ENCODE data around the gene SLC35F3. TPM values are rescaled to one million over a fixed set of nuclear protein-coding genes. Genes with fewer than 3 reads are reported as not detected.

Gene SLC35F3
- total RNA-seq, 1 experiment from 2014 or later, result 19.1 TPM

- intact Hi-C loops (cut with micrococcal nuclease; ENCODE audit: unreplicated experiment), result no loop called here
- H3K27me3 ChIP-seq (ENCODE audit: control insufficient read depth, insufficient read depth, low read length), result no peaks in the 10 kb centered on the region
- H3K27ac ChIP-seq (ENCODE audit: low read length), result no peak overlapping the region
- POLR2A ChIA-PET, result no interaction called here
- no peaks in the 10 kb centered on the region for H3K9me3 ChIP-seq (ENCODE audit: control insufficient read depth, insufficient read depth, low read depth, low read length)
- H3K36me3 ChIP-seq (ENCODE audit: control insufficient read depth, insufficient read depth, low read length), result no peaks in the 10 kb centered on the region; the same call in 1 of the 2 replicates
- ATAC-seq (no peak), DNase-seq (ENCODE audit: low read depth, low spot score) (no peak)
- no TSS peak for BruUV-seq (replicated peaks)
- in situ Hi-C loops (cut with HindIII; ENCODE audit: low pct_unique_long_range_greater_than_20kb, low sequenced_read_pairs), result no loop called here
- no peak overlapping the region for H3K4me3 ChIP-seq (ENCODE audit: low read depth in 2 of 2, low read length in 2 of 2)
- TF ChIP-seq POLR2AphosphoS5 (IDR thresholded peaks at IDR 0.05; ENCODE audit: low read depth, low read length), result no peak
- no peak for TF ChIP-seq CTCF (IDR thresholded peaks at IDR 0.05)
- TF ChIP-seq TCF7L2 (IDR thresholded peaks at IDR 0.05; ENCODE audit: low read depth, low read length), result no peak
- TF ChIP-seq SIN3A (IDR thresholded peaks at IDR 0.05; ENCODE audit: borderline replicate concordance, insufficient read depth, low read depth, low read length), result no peak
- TF ChIP-seq REST (IDR thresholded peaks at IDR 0.05; ENCODE audit: insufficient read depth in 1 of 2, low read depth in 2 of 2, low read length in 1 of 2), result no peak
- CTCF ChIA-PET, result no interaction called here
- no peaks in the 10 kb centered on the region for H3K4me1 ChIP-seq (ENCODE audit: control insufficient read depth, insufficient read depth, low read length)
Observed at GRCh38 chr1:233938476-233938875, 34.0 kb downstream of the SLC35F3 start.

- POLR2A ChIA-PET, result no interaction called here
- H3K27ac ChIP-seq (ENCODE audit: low read length), result no peak overlapping the region
- DNase-seq (ENCODE audit: low read depth, low spot score) (no peak), ATAC-seq (no peak)
- no peaks in the 10 kb centered on the region for H3K36me3 ChIP-seq (ENCODE audit: control insufficient read depth, insufficient read depth, low read length)
- no peaks in the 10 kb centered on the region for H3K9me3 ChIP-seq (ENCODE audit: control insufficient read depth, insufficient read depth, low read depth, low read length)
- intact Hi-C loops (cut with micrococcal nuclease; ENCODE audit: unreplicated experiment), result no loop called here
- no peaks in the 10 kb centered on the region for H3K27me3 ChIP-seq (ENCODE audit: control insufficient read depth, insufficient read depth, low read length)
- in situ Hi-C loops (cut with HindIII; ENCODE audit: low pct_unique_long_range_greater_than_20kb, low sequenced_read_pairs), result no loop called here
- 0 out of 2 replicates have a peak, but pooled peaks cover under 1% of the 10 kb centered on the region for H3K4me1 ChIP-seq (ENCODE audit: control insufficient read depth, insufficient read depth, low read length)
- TF ChIP-seq SIN3A (IDR thresholded peaks at IDR 0.05; ENCODE audit: borderline replicate concordance, insufficient read depth, low read depth, low read length) (no peak), POLR2AphosphoS5 (IDR thresholded peaks at IDR 0.05; ENCODE audit: low read depth, low read length) (no peak), CTCF (IDR thresholded peaks at IDR 0.05) (no peak), REST (IDR thresholded peaks at IDR 0.05; ENCODE audit: insufficient read depth in 1 of 2, low read depth in 2 of 2, low read length in 1 of 2) (no peak), TCF7L2 (IDR thresholded peaks at IDR 0.05; ENCODE audit: low read depth, low read length) (no peak)
- no TSS peak for BruUV-seq (replicated peaks)
- H3K4me3 ChIP-seq (ENCODE audit: low read depth in 2 of 2, low read length in 2 of 2), result no peak overlapping the region
- CTCF ChIA-PET, result no interaction called here
Observed at GRCh38 chr1:233939451-233939850, 35.0 kb downstream of the SLC35F3 start.
